Activated naive CD4-positive, alpha-beta T cell treated with anti-CD3 and anti-CD28 coated beads, Interleukin-2, amount 50 U/mL, for 24 hours (primary cell): ENCODE results near the gene FARS2.

ENCODE experiments used
- H3K27ac Mint-ChIP-seq: one replicate; pipeline ENCODE4 v1.8.0; 2021; ENCODE audit warnings: mild to moderate bottlenecking, mixed read lengths
- H3K27me3 Mint-ChIP-seq: one replicate; pipeline ENCODE4 v1.8.0; 2021; ENCODE audit warnings: mixed read lengths
- H3K36me3 Mint-ChIP-seq: one replicate; pipeline ENCODE4 v1.8.0; 2021; ENCODE audit warnings: mixed read lengths
- H3K4me1 Mint-ChIP-seq: one replicate; pipeline ENCODE4 v1.8.0; 2021; ENCODE audit warnings: mixed read lengths
- H3K4me3 Mint-ChIP-seq: one replicate; pipeline ENCODE4 v1.8.0; 2021; ENCODE audit warnings: mild to moderate bottlenecking, mixed read lengths
- H3K9me3 Mint-ChIP-seq: one replicate; pipeline ENCODE4 v1.8.0; 2021; ENCODE audit warnings: mixed read lengths

The FARS2 gene

DNA sequence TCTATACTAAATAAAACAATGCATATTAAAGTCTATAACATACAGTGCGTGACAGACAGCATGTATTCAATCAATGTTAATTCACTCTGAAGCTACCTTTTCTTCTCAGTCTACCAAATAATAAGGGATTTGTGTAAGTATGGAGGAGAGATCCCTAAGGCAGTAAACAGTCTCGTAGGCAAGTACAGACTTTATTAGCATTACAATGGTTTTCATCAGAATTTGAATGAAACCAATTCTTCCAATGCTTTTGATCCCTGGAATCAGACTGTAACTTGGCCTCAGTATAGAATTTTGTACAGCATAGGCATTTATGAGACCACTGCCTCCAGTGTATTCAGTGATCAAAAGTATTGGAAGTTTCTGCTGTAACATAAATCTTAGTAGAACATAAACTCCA, 20.1 kb upstream of the FARS2 start:
- Mint-ChIP-seq H3K27ac (no peak overlapping the region), H3K4me3 (no peak overlapping the region), H3K9me3 (no peaks in the 10 kb centered on the region), H3K36me3 (peaks cover 3% of the 10 kb centered on the region), H3K27me3 (no peaks in the 10 kb centered on the region), H3K4me1 (no peaks in the 10 kb centered on the region)

DNA sequence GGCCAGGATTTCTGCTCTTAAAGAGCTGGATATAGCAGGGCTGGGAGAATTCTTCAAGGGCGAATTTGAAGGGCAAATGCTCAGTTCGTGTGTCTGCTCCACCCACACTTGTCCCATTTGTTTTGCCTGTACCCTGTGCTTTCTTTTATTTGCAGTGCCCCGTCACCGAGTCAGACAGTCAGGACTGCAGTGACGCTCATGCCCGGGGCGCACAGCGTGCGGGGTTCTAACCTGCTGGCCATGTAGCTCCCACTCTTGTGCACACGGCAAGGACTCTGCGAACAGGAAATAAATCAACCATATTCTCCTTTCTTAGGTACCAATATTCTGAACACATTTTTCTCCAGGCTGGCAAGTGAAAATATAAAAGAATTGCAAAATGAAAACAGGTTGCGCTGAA, 18.2 kb upstream of the FARS2 start:
- no peak overlapping the region for H3K27ac Mint-ChIP-seq
- H3K9me3 Mint-ChIP-seq: no peaks in the 10 kb centered on the region
- no peaks in the 10 kb centered on the region for H3K27me3 Mint-ChIP-seq
- H3K4me1 Mint-ChIP-seq: peaks cover 6% of the 10 kb centered on the region
- H3K36me3 Mint-ChIP-seq: peaks cover 5% of the 10 kb centered on the region
- no peak overlapping the region for H3K4me3 Mint-ChIP-seq

DNA sequence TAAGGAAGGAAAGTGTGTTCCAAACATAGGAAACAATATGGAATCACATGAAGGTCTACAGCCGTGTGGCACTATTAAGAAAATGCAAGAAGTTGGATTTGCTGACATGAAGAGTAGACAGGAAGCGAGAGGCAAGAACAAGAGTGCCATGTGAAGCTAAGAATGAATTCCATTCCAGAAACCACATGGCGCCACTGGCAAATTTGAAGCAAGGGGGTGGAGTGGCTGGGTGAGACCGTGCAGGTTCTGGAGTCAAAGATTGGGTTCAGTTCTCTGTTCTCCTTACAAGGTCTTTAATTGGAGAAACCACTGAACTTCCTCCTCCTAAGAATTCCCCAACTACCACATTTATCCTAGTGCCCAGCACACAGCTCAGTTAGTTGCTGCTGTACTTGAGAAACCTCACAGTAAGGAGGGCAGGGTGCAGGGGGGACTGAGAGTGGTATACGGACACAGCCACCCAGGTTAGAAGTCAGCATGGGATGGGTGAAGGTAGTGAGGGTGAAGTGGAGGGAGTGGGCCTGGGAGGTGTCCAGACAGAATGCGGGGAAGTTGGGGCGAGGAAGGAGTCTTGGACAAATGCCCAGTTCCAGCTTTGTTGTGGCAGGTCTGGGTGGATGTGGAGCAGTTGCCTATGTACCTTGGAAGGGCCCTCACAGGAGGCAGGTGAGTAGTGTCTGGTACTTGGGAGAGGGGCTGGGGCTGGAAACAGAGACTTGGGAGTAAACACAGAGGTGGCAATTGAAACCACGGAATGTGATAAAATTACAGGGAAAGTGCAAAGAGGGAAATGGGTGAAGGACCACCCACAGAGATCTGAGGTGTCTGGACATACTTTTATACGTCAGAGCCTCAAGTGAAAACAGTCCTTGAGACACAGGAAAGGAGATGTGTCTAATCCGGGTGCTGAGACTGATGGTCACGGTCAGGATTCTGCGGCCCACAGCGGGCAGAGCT, 14.9 kb upstream of the FARS2 start:
- Mint-ChIP-seq H3K27ac (no peak overlapping the region), H3K36me3 (peaks cover 8% of the 10 kb centered on the region), H3K4me3 (no peak overlapping the region), H3K4me1 (peaks cover 14% of the 10 kb centered on the region), H3K9me3 (no peaks in the 10 kb centered on the region), H3K27me3 (no peaks in the 10 kb centered on the region)

DNA sequence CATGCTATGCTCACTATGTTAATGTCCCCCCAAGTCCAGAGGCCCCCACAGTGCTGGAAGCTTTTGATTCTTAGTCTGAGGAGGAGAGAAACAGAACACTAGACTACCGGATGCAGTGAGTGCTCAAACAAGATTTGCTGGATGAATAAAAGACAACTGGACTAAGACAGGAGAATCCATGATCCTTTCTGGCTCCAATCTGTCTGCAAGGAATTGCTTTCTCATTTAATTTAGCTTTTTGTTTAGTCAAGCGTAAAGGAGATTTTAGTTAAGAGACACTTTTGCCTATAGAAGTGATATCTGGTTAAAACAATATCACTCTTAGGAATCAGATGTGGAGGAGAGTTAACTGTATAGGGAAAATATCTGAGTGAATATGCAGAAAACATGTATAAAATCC, 14.1 kb upstream of the FARS2 start:
- Mint-ChIP-seq H3K27ac (no peak overlapping the region), H3K27me3 (no peaks in the 10 kb centered on the region)

DNA sequence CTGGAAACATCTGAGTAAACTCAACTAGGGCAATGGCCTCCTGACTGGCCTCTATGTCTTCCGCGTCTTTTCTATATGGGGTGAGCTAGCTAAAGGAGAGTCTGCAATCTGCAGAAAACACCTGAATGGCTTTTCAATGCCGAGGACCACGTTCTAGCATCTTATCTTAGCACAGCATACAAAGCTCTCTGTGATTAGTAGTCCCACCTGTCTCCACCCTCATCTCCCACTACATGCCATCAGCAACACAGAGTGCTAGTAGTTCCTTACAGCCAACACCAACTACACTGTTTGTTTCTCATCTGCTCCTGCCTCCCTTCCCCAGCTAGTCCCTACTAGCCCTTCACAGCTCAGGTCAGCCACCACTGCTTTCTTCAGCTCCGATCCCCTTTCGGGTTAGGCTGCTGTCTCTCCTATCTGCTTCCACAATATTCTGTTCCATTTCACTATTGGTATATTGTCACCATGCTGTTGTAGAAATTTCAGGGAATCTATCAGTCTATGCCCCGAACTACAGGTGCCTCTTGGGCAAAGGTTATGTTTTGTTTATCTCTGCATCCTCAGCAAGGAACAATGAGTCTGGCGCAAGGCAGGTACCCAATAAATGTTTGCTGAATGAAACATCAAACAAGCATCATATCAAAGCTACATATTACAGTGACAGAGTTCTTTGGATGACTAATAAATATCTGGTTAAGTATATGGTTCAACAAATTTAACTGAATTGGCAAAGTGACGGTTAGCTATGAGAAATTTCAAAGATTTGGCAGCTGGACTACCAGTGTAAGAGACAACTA, 12.8 kb upstream of the FARS2 start:
- Mint-ChIP-seq H3K4me1 (peaks cover 14% of the 10 kb centered on the region), H3K36me3 (peaks cover 13% of the 10 kb centered on the region), H3K4me3 (no peak overlapping the region), H3K9me3 (no peaks in the 10 kb centered on the region), H3K27ac (no peak overlapping the region), H3K27me3 (no peaks in the 10 kb centered on the region)

More for the DNA sequence above, 14.1 kb upstream of the FARS2 start:
- H3K4me1 Mint-ChIP-seq: peaks cover 14% of the 10 kb centered on the region
- H3K4me3 Mint-ChIP-seq: no peak overlapping the region
- no peaks in the 10 kb centered on the region for H3K9me3 Mint-ChIP-seq
- peaks cover 10% of the 10 kb centered on the region for H3K36me3 Mint-ChIP-seq

DNA sequence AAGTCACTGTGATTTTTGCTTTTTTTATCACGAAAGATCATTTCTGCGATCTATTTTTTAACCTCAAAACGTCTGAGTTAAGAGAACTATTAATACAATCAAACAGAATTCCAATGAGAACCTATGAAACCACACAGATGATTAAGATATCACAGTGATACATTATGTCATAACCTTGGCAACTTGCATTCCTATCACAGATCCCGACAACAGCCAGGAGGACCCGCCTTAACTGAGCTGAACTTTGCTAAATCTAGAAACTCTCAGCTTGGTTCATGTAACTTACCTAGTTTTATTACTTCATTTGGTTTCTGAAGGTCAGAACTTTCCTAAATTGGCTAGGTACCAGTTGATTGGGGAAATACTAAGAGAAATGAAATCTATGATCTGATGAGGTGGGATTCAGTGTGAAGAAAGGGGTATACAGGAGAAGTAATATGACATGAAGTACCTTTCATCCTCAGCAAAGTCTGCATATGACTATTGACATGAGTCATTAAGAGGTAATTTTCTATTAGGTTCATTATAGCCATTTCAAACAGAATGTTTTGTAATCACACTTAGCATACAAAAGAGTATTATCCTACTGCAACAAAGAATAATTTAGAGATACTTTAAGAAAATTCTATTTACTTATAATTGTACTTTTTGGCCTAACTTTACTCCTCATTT, 11.7 kb upstream of the FARS2 start:
- Mint-ChIP-seq H3K27ac (no peak overlapping the region), H3K4me1 (peaks cover 15% of the 10 kb centered on the region), H3K9me3 (no peaks in the 10 kb centered on the region), H3K27me3 (no peaks in the 10 kb centered on the region), H3K36me3 (peaks cover 14% of the 10 kb centered on the region), H3K4me3 (no peak overlapping the region)

DNA sequence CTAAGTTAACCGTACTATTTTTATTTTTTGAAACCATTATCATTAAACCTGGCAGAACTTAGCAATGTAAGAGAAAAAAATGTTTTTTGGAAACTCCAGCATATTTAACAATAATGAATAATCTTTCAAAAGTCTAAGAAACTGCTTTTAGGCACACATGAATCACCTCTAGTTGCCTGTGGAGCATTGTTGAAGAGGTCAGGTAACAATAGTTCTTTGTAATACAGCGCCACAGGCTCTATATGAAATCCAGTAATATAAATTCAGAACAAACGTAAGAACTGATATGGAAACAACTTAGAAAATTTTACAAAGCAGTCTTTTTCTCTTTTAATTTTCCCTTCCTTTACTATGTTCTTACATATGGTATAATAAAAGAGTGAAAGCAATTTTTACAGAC, 10.9 kb upstream of the FARS2 start:
- Mint-ChIP-seq H3K27ac (no peak overlapping the region), H3K36me3 (peaks cover 19% of the 10 kb centered on the region), H3K4me3 (no peak overlapping the region), H3K27me3 (no peaks in the 10 kb centered on the region), H3K4me1 (peaks cover 21% of the 10 kb centered on the region), H3K9me3 (no peaks in the 10 kb centered on the region)

DNA sequence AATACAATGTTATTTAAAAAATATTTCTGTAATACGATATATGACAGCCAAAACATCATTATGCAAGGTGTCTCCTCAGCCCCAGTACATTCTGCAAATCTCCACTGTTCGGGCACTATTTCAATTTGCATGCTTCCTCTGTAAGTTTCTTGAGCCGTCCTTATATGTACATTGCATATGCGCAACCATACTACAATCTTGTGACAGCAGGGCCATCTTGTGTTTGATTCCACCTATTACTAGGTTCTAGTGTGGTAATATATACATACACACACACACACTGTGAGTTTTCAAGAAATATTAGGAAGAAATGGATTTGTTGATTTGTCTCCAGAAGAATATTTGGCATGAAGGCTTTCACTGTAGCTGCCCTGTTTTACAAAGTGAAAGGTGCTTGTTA, 10.4 kb upstream of the FARS2 start:
- no peak overlapping the region for H3K4me3 Mint-ChIP-seq
- no peaks in the 10 kb centered on the region for H3K27me3 Mint-ChIP-seq
- H3K27ac Mint-ChIP-seq: no peak overlapping the region
- H3K36me3 Mint-ChIP-seq: peaks cover 19% of the 10 kb centered on the region
- peaks cover 21% of the 10 kb centered on the region for H3K4me1 Mint-ChIP-seq
- H3K9me3 Mint-ChIP-seq: no peaks in the 10 kb centered on the region

DNA sequence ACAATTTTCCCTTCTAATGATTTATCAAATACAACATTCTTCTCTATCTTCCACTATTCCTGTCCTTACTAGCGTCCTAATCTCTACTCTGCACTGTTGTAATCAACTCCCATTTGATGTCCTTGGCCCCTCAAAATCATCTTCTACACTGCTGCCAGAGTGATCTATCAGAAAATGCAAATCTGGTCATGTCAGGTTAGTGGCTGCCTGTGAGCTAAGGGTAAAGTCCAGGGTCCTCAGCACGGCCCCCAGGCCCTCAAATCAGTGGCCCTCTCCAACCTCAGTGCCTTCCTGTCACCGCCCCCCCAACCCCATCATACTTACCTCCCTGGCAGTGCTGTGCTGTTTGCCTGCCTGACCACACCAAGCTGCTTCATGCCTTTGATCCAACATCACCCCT, 4.4 kb upstream of the FARS2 start:
- H3K4me1 Mint-ChIP-seq: peaks cover 42% of the 10 kb centered on the region
- no peak overlapping the region for H3K27ac Mint-ChIP-seq
- H3K36me3 Mint-ChIP-seq: peaks cover 13% of the 10 kb centered on the region
- no peak overlapping the region for H3K4me3 Mint-ChIP-seq
- H3K27me3 Mint-ChIP-seq: no peaks in the 10 kb centered on the region
- no peaks in the 10 kb centered on the region for H3K9me3 Mint-ChIP-seq

DNA sequence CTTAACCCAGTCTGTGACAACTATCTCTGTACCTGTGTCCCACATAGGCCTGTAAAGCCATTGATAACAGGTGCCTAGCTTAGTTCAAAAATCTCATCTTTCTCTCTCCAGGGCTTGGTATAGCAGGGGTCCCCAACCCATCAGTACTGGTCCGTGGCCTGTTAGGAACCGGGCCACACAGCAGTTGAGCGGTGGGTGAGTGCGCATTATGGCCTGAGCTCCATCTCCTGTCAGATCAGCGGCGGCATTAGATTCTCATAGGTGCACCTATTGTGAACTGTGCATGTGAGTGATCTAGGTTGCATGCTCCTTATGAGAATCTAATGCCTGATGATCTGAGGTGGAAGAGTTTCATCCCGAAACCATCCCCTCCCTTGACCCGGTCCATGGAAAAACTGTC, 3.9 kb upstream of the FARS2 start:
- Mint-ChIP-seq H3K9me3 (no peaks in the 10 kb centered on the region), H3K36me3 (peaks cover 11% of the 10 kb centered on the region)

DNA sequence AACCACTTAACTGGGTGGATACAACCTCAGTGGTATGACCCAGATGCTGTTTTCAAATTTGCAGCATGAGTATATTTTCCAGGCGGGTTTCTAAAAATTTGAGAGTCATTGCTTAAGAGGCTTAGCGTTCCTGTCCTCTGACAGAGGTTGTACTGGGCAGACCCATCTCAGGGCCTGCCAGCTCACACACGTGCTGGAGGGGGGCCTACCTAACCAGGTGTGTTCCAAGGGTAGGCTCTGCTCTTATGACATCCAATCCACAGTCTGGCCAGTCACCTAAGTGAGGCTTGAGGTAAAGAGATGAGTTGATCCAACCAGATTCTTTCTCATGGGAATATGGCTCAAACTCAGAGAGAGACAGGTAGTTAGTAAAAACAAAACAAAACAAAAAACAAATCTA, 1.9 kb upstream of the FARS2 start:
- H3K4me1 Mint-ChIP-seq: peaks cover 46% of the 10 kb centered on the region
- H3K36me3 Mint-ChIP-seq: peaks cover 10% of the 10 kb centered on the region

More for the DNA sequence above, 3.9 kb upstream of the FARS2 start:
- Mint-ChIP-seq H3K4me1 (peaks cover 43% of the 10 kb centered on the region), H3K4me3 (no peak overlapping the region), H3K27me3 (no peaks in the 10 kb centered on the region), H3K27ac (peak overlapping the region; percentile 3)

DNA sequence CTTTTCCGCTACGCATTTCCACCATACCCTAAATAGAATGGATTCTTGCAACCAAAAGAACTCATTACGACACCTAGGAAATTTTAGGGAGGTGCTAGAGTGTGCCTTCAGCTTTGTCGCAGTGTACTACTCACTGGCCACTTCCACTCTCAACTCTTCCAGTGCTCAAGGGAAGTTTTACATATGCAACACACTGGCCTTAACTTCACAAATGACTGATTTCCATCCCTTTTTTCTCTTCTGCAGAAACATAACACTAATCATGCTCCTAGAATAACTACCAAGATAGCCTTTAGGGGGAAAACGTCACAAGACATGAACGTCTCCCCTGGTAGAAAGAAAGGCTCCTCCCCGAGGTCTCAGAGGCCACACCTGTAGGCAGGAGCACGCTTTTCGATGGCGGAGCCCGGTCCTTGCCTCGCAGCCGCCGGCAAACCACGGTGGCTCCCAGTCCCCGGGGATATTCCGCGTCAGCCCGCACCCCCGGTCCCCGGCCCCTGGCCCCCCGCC, 1.1 kb upstream of the FARS2 start:
- H3K27ac Mint-ChIP-seq: peak overlapping the region; percentile 100
- no peaks in the 10 kb centered on the region for H3K27me3 Mint-ChIP-seq
- H3K9me3 Mint-ChIP-seq: no peaks in the 10 kb centered on the region
- peaks cover 43% of the 10 kb centered on the region for H3K4me1 Mint-ChIP-seq
- peaks cover 5% of the 10 kb centered on the region for H3K36me3 Mint-ChIP-seq
- peak overlapping the region; percentile 93 for H3K4me3 Mint-ChIP-seq

More for the DNA sequence above, 1.9 kb upstream of the FARS2 start:
- H3K27me3 Mint-ChIP-seq: no peaks in the 10 kb centered on the region
- no peaks in the 10 kb centered on the region for H3K9me3 Mint-ChIP-seq
- H3K27ac Mint-ChIP-seq: peak overlapping the region; percentile 100
- H3K4me3 Mint-ChIP-seq: peak overlapping the region; percentile 93

DNA sequence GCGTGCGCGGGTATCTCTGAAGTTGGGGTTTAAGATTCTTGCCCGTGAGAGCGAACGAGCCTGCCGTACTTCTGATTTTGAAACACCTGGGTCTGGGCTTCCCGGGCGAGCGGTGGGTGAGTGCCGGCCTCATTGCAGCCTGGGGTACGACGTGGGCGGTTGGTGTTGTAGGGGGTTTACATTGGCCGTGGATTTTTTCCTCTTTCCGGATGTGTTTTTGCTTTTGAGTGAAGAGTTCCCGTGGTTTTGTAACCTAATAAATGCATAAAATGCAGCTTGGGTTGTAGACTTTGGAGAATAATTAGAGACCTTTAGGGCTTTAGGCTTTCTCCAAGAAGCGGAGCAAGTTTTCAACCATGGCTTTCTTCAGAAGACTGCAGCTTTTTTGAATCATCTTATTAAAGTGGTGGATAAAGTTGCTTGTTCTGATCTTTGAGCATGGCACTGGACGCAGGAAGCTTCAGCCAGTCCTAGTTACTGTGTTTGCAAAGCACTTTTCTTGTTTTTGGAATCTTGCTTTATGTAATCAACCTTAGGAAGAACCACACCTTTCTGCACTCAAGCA, 314 bp downstream of the FARS2 start:
- Mint-ChIP-seq H3K27me3 (no peaks in the 10 kb centered on the region), H3K9me3 (no peaks in the 10 kb centered on the region), H3K4me1 (peaks cover 50% of the 10 kb centered on the region), H3K4me3 (peak overlapping the region; percentile 93), H3K27ac (peak overlapping the region; percentile 100), H3K36me3 (peaks cover 9% of the 10 kb centered on the region)

DNA sequence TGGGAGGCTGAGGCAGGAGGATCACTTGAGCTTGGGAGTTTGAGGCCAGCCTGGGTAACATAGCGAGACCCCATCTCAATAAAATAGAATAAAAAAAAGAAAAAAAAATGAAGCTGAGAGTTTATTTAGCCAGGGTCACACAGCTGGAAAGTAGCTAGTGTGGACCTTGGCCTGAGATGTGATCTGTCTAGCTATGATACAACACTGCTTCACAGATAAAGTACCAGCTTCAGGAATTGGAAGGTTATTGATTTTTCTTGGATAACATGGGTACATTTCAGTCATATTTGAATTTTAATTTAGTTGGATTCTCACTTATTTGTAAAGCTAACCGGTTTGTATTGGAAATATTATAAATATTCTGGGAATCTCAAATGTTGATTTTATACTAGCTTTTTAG, 5.1 kb downstream of the FARS2 start:
- Mint-ChIP-seq H3K9me3 (no peaks in the 10 kb centered on the region), H3K36me3 (peaks cover 13% of the 10 kb centered on the region), H3K4me1 (peaks cover 26% of the 10 kb centered on the region), H3K27me3 (no peaks in the 10 kb centered on the region), H3K27ac (no peak overlapping the region), H3K4me3 (no peak overlapping the region)

DNA sequence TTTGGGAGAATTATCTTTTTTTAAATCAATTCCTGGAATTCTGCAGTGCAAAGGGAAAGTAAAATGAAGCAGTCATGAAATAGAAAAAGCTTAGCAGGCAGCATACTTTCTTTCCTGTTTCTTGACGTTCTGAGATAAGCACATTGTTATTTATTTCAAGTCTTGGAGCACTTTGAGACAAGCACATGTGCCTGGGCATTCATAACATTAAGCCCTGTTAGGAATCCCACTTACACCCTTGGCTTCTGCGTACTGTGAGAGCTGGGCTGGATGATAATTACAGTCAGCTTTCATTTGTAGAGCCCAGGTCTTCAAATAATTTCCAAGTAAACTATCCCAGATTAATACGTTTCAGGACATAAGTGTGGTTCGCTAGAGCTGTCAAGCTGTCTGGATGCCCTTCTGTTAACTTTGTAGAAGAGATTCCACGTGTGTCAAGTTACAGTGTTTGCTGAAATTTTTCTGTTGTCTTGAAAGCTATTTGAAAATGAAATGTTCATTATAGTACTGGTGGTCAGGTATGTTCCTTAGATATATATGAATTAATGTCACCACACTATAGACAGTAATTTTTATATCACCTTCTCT, 8.9 kb downstream of the FARS2 start:
- H3K9me3 Mint-ChIP-seq: no peaks in the 10 kb centered on the region
- no peak overlapping the region for H3K27ac Mint-ChIP-seq
- no peaks in the 10 kb centered on the region for H3K27me3 Mint-ChIP-seq
- H3K4me1 Mint-ChIP-seq: peaks cover 37% of the 10 kb centered on the region
- peaks cover 21% of the 10 kb centered on the region for H3K36me3 Mint-ChIP-seq
- H3K4me3 Mint-ChIP-seq: no peak overlapping the region
